DND-41 (cell line): ENCODE measurements around the gene GSTT2B.

Experiments
- CTCF ChIP-seq: IDR thresholded peaks from 2 replicates; pipeline ENCODE4 v1.5.1; 2012; ENCODE audit warnings: borderline replicate concordance, low read length, moderate library complexity, mild to moderate bottlenecking; ENCODE audit not compliant: poor library complexity, severe bottlenecking; ENCODE audit errors: extremely low read depth
- EZH2 ChIP-seq: IDR thresholded peaks from 3 replicates; pipeline ENCODE4 v1.6.1; 2012; ENCODE audit warnings: borderline replicate concordance, low read depth, mild to moderate bottlenecking, moderate library complexity, low read length, inconsistent platforms; ENCODE audit not compliant: severe bottlenecking

DNA sequence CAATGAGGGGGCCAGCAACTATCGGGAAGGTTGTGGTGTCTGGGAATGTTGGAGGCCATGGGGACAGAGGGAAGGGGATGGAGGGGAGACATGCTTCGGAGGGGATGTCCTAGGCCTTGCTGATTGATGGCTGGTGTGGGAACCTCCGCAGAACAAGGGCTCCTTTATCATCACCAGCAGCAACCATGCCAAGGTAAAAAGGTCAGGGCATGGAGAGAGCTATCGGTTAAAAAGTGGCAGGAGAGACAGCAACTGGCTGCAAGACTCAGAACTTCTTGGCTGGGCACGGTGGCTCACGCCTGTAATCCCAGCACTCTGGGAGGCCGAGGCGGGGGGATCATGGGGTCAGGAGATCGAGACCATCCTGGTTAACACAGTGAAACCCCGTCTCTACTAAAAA lies 41.3 kb upstream of the GSTT2B start:
- no peak for TF ChIP-seq CTCF
- TF ChIP-seq EZH2, result no peak
